Measurements from ENCODE around the gene ADIPOR2. TPM values are rescaled to one million over a fixed set of nuclear protein-coding genes. Genes with fewer than 3 reads are reported as not detected.

The ADIPOR2 gene
- total and polyA plus RNA-seq, 9 donors = 21.5 to 91.8 (median 42.0) TPM

DNA sequence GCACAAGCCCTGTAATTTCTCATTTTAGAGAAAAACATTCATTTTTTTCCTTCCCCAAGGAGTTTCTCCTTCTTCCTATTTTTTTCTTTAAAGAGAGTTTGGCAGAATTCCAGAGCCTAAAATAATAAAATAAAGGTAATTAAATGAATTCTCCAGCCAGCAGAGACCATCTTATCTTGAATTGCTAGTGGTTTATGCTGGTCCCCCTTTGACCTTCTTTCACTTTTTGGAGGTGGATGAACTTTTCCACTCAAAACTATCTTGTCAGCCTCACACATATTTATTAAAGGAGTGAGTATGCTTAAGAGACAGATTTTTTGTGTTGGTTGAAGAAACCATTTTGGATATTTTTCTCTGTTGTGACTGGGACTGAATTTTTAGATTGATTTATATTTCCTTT is 47.6 kb downstream of the ADIPOR2 start:
- Histone ChIP-seq H3K4me3 (no peak overlapping the region), H3K36me3 (no peaks in the 10 kb centered on the region), H3K4me1 (ENCODE audit: insufficient read depth) (peaks cover 8% of the 10 kb centered on the region), H3K9me3 (no peaks in the 10 kb centered on the region), H3K27me3 (no peaks in the 10 kb centered on the region), H3K27ac (peak overlapping the region in 1 of 2 donors; percentile 0)
- intact Hi-C loops (cut with DNase I) = no loop called here
- no peak for DNase-seq
- TF ChIP-seq POLR2A (IDR thresholded peaks at IDR 0.05) (no peak), EP300 (IDR thresholded peaks at IDR 0.05) (no peak)
- TF ChIP-seq, protein P1, sequence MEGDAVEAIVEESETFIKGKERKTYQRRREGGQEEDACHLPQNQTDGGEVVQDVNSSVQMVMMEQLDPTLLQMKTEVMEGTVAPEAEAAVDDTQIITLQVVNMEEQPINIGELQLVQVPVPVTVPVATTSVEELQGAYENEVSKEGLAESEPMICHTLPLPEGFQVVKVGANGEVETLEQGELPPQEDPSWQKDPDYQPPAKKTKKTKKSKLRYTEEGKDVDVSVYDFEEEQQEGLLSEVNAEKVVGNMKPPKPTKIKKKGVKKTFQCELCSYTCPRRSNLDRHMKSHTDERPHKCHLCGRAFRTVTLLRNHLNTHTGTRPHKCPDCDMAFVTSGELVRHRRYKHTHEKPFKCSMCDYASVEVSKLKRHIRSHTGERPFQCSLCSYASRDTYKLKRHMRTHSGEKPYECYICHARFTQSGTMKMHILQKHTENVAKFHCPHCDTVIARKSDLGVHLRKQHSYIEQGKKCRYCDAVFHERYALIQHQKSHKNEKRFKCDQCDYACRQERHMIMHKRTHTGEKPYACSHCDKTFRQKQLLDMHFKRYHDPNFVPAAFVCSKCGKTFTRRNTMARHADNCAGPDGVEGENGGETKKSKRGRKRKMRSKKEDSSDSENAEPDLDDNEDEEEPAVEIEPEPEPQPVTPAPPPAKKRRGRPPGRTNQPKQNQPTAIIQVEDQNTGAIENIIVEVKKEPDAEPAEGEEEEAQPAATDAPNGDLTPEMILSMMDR (IDR thresholded peaks at IDR 0.05) = no peak

DNA sequence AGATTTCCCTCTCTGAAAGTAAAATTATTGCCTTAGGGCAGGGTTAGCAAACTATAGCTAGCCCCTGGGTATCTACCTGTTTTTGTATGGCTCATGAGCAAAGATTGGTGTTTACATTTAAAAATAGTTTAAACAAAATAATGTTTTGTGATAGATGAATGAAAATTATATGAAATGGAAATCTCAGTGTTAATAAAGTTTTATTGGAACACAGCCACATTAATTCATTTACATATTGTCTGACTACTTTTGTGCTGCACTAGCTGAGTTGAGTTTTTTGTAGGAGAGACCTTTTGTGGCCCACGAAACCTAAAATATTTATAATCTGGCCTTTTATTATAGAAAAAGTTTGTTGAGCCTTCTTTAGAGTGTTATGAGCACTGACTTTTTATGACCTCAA is 48.5 kb downstream of the ADIPOR2 start:
- 98% methylated on average over 1 of the region's 1 CpG for WGBS, 3 donors
- intact Hi-C loops (cut with DNase I) = no loop called here
- H3K27ac ChIP-seq = no peak overlapping the region
- no peak overlapping the region for H3K4me3 ChIP-seq
- H3K4me1 ChIP-seq (ENCODE audit: insufficient read depth) = peaks cover 8% of the 10 kb centered on the region
- no peaks in the 10 kb centered on the region for H3K36me3 ChIP-seq
- H3K27me3 ChIP-seq = no peaks in the 10 kb centered on the region
- no peak for TF ChIP-seq POLR2A (IDR thresholded peaks at IDR 0.05)
- TF ChIP-seq EP300 (IDR thresholded peaks at IDR 0.05) = no peak
- TF ChIP-seq, protein P1 (IDR thresholded peaks at IDR 0.05) = no peak
- DNase-seq = no peak
- no peaks in the 10 kb centered on the region for H3K9me3 ChIP-seq

DNA sequence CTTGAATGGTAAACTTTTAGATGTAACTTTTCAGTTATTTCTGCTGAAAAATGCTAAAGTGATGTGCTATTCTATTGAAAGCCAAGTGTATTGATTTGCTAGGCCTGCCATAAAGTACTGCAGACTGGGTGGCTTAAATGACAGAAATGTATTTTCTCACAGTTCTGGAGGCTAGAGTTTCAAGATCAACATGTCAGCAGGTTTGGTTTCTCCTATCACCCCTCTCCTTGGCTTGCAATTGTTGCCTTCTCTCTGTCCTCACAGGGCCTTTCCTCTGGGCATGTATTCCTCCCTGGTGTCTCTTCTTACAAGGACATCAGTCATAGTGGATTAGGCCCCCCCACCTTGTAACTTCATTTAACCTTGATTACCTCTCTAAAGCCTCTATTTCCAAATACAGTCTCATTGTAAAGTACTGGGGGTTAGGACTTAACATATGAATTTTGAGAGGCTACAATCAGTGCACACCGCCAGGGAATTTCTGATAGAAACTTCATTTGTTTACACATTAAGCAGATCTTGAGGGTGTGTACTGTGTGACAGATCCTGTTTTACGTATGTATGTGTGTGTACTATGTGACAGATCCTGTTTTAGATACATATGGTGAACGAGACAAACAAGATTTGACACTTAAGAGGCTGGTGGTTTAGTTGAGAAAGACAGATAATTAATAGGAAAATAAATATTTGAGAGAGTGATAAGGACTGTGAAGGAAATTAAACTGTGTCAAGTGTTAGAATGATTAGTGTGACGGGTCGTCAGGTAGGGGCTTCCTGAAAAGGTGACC is 49.5 kb downstream of the ADIPOR2 start:
- intact Hi-C loops (cut with DNase I) = no loop called here
- TF ChIP-seq POLR2A (IDR thresholded peaks at IDR 0.05) = no peak
- no peak for TF ChIP-seq EP300 (IDR thresholded peaks at IDR 0.05)
- TF ChIP-seq, protein P1 (IDR thresholded peaks at IDR 0.05) = no peak
- H3K36me3 ChIP-seq = no peaks in the 10 kb centered on the region
- H3K27ac ChIP-seq = no peak overlapping the region
- H3K4me3 ChIP-seq = no peak overlapping the region
- H3K9me3 ChIP-seq = no peaks in the 10 kb centered on the region
- H3K4me1 ChIP-seq (ENCODE audit: insufficient read depth) = peaks cover 8% of the 10 kb centered on the region
- 90 to 94% (median 92%) methylated on average over 5 of the region's 5 CpGs for WGBS, 3 donors
- no peaks in the 10 kb centered on the region for H3K27me3 ChIP-seq
- DNase-seq = no peak

DNA sequence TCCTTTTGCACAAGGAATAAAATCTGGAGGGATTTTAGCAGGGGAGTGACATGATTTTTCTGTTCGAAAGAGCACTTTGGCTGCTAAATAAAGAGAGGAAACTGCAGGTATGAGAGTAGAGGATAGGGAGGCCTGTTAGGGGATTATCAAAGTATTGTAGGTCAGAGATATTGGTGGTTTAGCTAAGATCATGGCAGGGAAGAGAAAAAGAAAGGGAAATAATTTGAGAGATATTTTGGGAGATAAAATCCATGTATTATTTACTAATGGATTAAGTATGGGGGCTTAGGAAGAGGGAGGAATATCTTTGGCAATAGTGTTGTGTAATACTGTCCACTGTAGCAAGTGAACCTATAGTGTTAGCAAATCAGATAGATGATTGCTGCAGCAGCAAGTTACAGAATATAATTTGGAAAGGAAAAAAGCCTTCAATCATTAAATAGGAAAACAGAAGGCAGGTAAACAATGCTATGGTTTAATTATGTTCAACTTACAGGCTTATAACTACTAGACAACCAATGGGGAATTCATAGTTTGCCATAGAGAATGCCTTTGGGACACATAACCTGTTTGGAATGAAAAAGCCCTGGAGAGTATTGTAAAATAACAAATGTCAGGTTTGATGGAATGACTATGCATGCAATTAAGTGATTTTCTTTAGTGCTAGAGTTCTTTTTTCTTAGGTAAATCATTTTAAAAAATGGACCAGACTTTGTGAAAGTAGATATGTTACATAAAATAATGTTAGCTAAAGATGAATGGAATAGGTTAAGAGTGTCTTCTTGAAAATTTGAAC is 50.5 kb downstream of the ADIPOR2 start:
- Histone ChIP-seq H3K36me3 (no peaks in the 10 kb centered on the region), H3K27me3 (no peaks in the 10 kb centered on the region), H3K9me3 (no peaks in the 10 kb centered on the region), H3K4me1 (ENCODE audit: insufficient read depth) (peaks cover 8% of the 10 kb centered on the region), H3K27ac (no peak overlapping the region), H3K4me3 (no peak overlapping the region)
- intact Hi-C loops (cut with DNase I) = no loop called here
- no peak for DNase-seq
- 0 to 41% (median 0%) methylated on average over 1 of the region's 1 CpG for WGBS, 3 donors
- TF ChIP-seq EP300 (IDR thresholded peaks at IDR 0.05) (no peak), POLR2A (IDR thresholded peaks at IDR 0.05) (no peak)
- TF ChIP-seq, protein P1 (IDR thresholded peaks at IDR 0.05) = no peak

Data from ovary (tissue), 9 donors.